ENCODE measurements around the gene TIPARP.
A peak's percentile ranks its signal among the peaks of the same experiment; 100 is the strongest.

The TIPARP gene

DNA sequence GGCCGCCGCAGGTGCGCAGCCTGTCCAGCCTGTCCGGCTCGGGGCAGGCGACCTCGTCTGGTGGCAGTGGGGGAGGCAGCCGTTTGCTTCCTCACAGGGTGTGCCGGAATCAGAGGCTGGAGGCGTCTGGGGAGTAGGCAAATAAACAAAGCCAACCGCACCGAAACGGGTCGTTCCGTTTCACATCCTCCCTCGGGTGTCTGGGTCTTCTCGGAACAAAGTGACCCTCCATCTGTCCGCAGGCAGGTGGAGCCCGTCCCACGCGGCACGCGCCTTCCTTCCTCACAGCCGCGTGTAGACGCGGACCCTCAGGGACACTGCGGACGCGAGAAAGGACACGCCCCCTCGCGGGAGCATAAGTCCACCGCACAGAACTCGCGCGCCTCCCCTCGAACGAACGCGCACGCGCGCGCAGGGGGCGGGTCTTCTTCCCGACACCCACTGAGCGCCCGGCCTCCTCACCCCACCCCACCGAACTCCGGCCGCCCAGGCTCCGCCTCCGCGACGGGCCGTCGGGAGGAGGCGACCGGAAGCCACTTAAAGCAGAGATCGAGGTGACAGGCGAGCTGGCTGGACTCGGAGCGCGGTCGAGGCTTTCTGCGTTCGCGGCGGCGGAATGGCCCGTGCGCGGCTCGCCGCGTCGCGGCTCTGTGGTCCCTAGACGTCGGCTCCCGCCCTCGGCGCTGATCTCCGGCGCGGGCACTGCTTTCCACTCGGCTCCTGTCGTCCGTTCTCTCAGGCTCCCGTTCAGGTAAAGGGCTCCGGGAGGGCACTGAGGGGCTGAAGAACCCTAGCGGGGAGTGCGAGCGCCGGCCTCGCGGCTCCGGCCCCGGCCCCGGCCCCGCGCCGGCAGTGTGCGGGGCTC is at the start of gene TIPARP:
Gene TIPARP (plus strand): TSS at position 545 of the 865 bp plus-strand sequence. CDS start 3,108 bp downstream, outside the sequence.
- peak; percentile 100 for DNase-seq (ENCODE audit: low read depth)

GRCh38 chr3:156626104-156626503 is 48.3 kb upstream of the TIPARP start:
- no peak for DNase-seq (ENCODE audit: low read depth)

DNA sequence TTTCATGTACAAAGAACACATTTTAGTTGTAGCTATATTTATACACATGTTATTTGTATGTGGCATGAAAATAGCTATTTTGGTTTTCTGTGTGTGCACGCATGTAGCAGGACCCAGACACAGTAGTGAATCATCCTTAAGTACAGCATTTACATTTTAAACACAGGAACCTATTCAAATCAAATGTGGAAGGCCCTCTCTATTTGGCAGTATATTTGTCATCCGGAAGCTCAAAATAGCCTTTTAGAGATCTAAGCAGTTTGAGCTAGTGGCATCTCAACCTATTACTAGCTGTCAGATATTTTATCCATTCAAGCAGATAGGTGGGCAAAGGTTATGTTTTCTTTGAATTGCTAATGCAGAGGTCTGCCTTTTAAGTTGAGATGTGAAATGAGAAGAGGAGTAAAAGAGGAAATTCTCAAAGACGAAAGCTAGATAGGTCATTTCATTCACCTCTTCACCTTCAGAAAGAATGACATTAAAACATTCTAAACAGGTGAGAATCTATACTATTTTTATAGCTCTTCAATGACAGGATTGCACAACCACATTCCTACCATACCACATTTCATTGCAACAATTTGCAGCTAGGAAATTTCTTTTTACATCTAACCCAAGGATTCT is 46.3 kb upstream of the TIPARP start:
- DNase-seq (ENCODE audit: low read depth): no peak

- DNase-seq (ENCODE audit: low read depth): no peak
These were observed 45.4 kb upstream of the TIPARP start for GRCh38 chr3:156628836-156629618.

GRCh38 chr3:156630081-156630772 is 44.2 kb upstream of the TIPARP start:
- DNase-seq (ENCODE audit: low read depth): no peak

GRCh38 chr3:156630773-156631093 is 43.7 kb upstream of the TIPARP start:
- DNase-seq (ENCODE audit: low read depth): no peak

DNA sequence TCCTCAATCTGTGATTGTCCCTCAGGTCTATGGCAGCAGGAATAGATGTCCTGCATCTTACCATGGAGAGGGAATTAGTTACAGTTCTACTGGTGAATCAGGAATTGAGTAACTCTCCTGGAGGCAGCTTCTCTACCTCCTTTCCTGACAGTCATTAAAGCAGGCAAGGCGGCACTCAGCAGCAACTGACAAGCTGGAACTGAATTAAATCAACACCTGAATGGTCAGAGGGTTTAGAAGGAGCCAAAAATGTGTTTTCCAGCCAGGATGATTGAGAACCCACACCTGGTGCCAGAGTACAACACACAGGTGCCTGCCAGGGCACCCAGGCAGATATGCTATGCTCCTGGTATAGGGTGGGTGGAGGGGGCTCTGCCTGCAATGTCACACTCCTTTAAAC is 43.1 kb upstream of the TIPARP start:
- no peak for DNase-seq (ENCODE audit: low read depth)

- DNase-seq (ENCODE audit: low read depth): no peak
These were observed 41.8 kb upstream of the TIPARP start for GRCh38 chr3:156632601-156633000.

GRCh38 chr3:156633335-156633734 is 41.1 kb upstream of the TIPARP start:
- no peak for DNase-seq (ENCODE audit: low read depth)

DNA sequence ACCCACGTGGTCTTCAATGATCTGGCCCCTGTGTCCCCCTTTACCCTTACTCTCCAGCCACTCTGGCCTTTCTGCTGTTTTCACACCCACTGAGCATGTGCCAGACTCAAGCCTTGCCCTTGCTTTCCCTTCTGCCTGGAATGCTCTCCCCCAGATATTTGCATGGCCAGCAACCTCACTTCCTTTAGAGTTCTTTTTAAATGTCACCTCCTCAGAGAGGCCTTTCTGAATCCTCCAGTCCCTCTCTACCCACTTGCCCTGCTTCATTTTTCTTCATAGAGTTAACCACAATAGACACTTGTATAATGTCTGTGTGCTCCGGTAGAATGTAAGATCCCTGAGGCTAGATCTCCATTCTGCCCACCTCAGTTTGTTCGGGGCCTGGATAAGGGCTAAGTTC is 39.4 kb upstream of the TIPARP start:
- no peak for DNase-seq (ENCODE audit: low read depth)

DNA sequence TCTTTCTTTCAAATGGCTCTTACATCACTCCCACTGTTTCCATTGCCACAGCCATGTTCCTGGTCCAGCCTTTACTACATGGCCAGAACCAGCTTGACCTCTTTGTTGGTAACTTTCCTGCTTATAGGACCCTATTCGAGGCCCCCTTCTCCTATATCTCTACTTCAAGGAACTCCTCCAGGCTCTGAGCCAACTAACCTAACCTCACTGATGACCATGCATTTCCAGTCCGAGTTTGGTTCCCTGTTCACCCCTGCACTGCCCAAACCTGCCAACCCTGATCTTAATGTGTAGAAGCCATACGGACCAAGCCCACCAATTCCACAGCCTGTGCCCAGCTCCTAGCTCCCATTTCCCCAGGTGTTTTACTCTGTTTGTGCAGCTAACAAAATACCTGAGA is 38.4 kb upstream of the TIPARP start:
- no peak for DNase-seq (ENCODE audit: low read depth)

DNA sequence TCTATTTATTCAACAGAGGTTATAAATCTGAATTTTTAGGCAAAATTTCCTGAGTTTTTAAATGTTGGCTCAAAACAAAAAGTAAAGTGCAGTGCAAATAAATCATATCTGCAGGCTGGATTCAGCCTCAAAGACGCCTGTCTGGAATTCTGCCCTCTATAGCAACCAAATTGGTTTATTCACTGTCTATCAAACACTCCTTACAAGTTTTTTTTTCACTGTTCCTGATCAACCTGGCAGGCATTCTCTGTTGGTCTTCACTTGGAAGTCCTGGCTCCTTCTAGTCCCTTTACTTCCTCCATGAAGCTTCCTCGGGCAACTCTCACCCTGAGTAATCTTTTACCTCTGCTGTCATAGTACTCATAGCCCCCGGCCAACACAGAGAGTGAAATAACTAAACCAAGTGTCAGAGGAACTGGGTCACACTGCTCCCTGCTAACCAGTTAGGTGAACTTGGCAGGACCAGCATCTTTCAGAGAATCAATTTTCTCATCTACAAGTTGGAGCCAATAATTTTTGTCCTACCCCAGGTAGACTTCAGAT is 36.8 kb upstream of the TIPARP start:
- DNase-seq (ENCODE audit: low read depth): no peak

- no peak for DNase-seq (ENCODE audit: low read depth)
These were observed 36.1 kb upstream of the TIPARP start for GRCh38 chr3:156638271-156638670.

DNA sequence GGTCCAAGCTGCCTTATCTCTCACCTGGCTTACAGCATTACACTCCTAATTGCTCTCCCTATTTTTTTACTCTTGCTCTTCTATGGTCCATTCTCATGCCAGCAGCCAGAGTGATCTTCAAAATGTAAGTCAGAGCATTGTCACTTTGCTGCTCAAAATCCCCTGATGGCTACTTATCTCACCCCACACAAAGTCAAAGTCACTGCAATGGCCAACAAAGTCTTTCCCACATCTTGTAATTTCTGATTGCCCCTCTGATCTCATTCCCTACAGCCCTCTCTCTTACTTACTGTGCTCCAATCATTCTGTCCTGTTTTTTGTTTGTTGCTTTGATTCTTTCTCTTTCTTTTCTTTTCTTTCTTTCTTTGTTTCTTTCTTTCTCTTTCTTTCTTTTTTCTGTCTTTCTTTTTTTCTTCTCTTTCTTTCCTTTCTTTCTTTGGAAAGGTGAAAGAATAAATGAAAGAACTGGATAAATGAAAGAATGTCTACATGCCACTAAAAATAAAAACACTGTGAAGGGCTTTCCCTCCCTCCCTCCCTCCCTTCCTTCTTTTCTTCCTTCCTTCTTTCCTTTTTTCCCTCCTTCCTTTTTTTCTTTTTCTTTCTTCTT is 34.9 kb upstream of the TIPARP start:
- DNase-seq (ENCODE audit: low read depth): no peak

- no peak for DNase-seq (ENCODE audit: low read depth)
These were observed 32.8 kb upstream of the TIPARP start for GRCh38 chr3:156641618-156641975.

DNA sequence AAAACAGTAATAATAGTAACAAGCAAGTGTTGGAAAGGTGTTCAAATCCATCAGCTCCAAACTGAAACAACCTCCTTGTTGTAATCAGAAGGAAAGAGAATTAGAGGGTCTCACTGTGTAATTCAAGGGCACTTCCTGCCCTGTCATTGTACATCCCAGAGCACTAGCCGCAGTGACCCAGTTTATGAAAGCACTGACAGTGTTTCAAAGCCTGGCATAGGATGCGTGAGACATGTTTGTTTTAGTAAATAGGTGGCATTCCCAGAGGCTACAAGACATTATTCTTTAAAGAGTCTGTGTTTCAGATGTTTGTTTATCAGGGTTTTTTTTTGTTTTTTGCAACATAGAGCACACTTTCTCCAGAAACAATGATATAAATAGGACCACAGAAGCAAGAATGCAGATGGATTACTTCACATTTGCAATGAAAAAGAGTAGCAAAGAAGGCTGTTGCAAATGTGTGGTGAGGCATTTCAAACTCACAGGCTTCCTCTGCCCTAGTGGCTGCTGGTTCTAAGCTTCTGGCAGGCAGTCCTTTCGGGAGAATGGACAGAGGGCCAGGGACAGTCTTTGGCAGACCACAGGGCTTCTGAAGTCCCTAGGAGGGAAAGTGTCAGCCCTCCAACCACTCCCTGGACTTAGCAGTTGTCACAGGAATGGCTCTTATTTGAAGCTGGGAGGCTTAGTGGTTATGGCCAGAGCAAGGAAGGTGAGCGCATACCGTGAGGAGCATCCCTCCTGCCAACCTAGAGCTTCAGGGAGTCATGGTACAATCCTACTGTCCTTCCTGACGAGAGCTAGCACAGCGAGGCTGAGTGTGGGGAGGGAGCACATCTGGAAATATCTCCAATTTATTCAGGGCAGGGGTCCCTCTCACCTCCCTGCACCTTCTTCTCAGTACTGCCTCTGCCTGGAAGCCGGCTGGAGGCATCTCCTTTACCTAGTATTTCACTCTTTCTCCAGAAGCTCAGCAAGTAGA is 31.4 kb upstream of the TIPARP start:
- no peak for DNase-seq (ENCODE audit: low read depth)

- no peak for DNase-seq (ENCODE audit: low read depth)
These were observed 30.5 kb upstream of the TIPARP start for GRCh38 chr3:156643729-156644389.

GRCh38 chr3:156644958-156645357 is 29.4 kb upstream of the TIPARP start:
- no peak for DNase-seq (ENCODE audit: low read depth)

DNA sequence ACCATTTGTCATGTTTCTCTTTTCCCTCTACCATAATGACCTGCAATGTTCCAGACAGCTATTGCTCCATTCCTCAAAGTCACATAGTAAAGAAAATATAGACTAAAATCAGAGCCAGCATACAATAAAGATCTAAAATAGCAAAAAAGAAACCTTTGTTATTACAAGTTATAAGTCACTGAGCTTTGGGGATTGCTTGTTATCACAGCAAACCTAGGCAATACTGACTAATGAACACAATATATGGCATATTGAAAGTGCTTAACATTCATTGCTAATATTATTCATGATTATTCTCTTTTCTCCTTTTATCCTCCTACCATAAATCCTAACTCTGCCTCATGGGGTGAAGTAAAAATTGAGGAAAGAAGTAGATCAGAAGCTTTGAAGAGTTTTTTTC is 27.4 kb upstream of the TIPARP start:
- no peak for DNase-seq (ENCODE audit: low read depth)

GRCh38 chr3:156648086-156648485 is 26.3 kb upstream of the TIPARP start:
- DNase-seq (ENCODE audit: low read depth): no peak
